ENCODE results near the gene BCAP31. TPM values are rescaled to one million over a fixed set of nuclear protein-coding genes. Genes with fewer than 3 reads are reported as not detected.
"Not testable (repeated sequence)": the region's sequence is repeated elsewhere in the genome, so short reads cannot be mapped to it uniquely, and the experiment has no call there.

BCAP31 gene
- total and polyA plus RNA-seq, 2 donors (not counting 1 experiment from before 2014, with no cell fraction given), result 59.5 to 117 TPM

GRCh38 chrX:153685156-153685536 lies 39.0 kb downstream of the BCAP31 start:
- H3K9me3 Mint-ChIP-seq (ENCODE audit: insufficient read depth), result no peaks in the 10 kb centered on the region
- 73% methylated on average over 17 of the region's 21 CpGs for WGBS (ENCODE audit: insufficient coverage)
- intact Hi-C loops (cut with micrococcal nuclease), result no loop called here
- ATAC-seq (ENCODE audit: low read depth) (no peak), DNase-seq (no peak)
- H4K20me1 ChIP-seq (ENCODE audit: control insufficient read depth, insufficient read depth, low read length, poor library complexity, severe bottlenecking), result no peaks in the 10 kb centered on the region
- peaks cover 2% of the 10 kb centered on the region for H3K27me3 Mint-ChIP-seq
- H3K4me1 ChIP-seq (ENCODE audit: control insufficient read depth in 2 of 2, insufficient read depth in 2 of 2, low read length in 2 of 2), result peaks cover 0 to 4% of the 10 kb centered on the region in 2 donors
- no peak overlapping the region for H3K9ac ChIP-seq (ENCODE audit: low read length)
- H3K4me1 Mint-ChIP-seq, result no peaks in the 10 kb centered on the region
- H3K27me3 ChIP-seq (replicated peaks in 1 of 4; ENCODE audit: control extremely low read depth in 1 of 4, control insufficient read depth in 3 of 4, insufficient read depth in 4 of 4, low read length in 3 of 4), result peaks cover 0 to 10% (median 1%) of the 10 kb centered on the region in 4 experiments
- no peak overlapping the region for H3K4me3 ChIP-seq (ENCODE audit: control extremely low read depth in 1 of 5, extremely low read depth in 1 of 5, insufficient read depth in 1 of 5, low read depth in 2 of 5, low read length in 4 of 5)
- no peak overlapping the region for H3K27ac Mint-ChIP-seq
- TF ChIP-seq EZH2 (IDR thresholded peaks at IDR 0.05; ENCODE audit: borderline replicate concordance, insufficient read depth, low read depth, low read length, poor library complexity, severe bottlenecking), result no peak
- TF ChIP-seq CTCF (IDR thresholded peaks at IDR 0.05), result no peak
- POLR2A ChIA-PET, result interaction anchor here (0.6 kb wide), 1 partner anchor 613 kb away, joined by 3 read pairs; no protein-coding TSS in a partner anchor
- no peak overlapping the region for H3K4me2 ChIP-seq (replicated peaks; ENCODE audit: low read depth, low read length, poor library complexity, severe bottlenecking)
- no peak overlapping the region for H3K27ac ChIP-seq (ENCODE audit: low read length in 2 of 2)
- CTCF ChIA-PET, result interaction anchor here (2.6 kb wide), 1 partner anchor 17 kb away, joined by 6 read pairs; no protein-coding TSS in a partner anchor
- H3K79me2 ChIP-seq (ENCODE audit: control insufficient read depth, insufficient read depth, low read length), result no peaks in the 10 kb centered on the region
- H2AFZ ChIP-seq (ENCODE audit: insufficient read depth, low read depth, low read length, poor library complexity, severe bottlenecking), result no peak overlapping the region
- no peak overlapping the region for H3K4me3 Mint-ChIP-seq
- H3K36me3 ChIP-seq (replicated peaks in 1 of 2; ENCODE audit: control extremely low read depth in 1 of 2, control insufficient read depth in 1 of 2, extremely low read depth in 1 of 2, insufficient read depth in 2 of 2, low read length in 1 of 2), result no peaks in the 10 kb centered on the region
- H3K9me3 ChIP-seq (ENCODE audit: control extremely low read depth in 1 of 3, control insufficient read depth in 2 of 3, insufficient read depth in 1 of 3, low read length in 2 of 3), result no peaks in the 10 kb centered on the region

GRCh38 chrX:153684467-153685155 lies 39.6 kb downstream of the BCAP31 start:
- ATAC-seq (ENCODE audit: low read depth) (no peak), DNase-seq (no peak)
- Histone ChIP-seq H4K20me1 (ENCODE audit: control insufficient read depth, insufficient read depth, low read length, poor library complexity, severe bottlenecking) (no peaks in the 10 kb centered on the region), H3K27ac (ENCODE audit: low read length in 2 of 2) (no peak overlapping the region), H3K9ac (ENCODE audit: low read length) (no peak overlapping the region), H3K79me2 (ENCODE audit: control insufficient read depth, insufficient read depth, low read length) (no peaks in the 10 kb centered on the region), H2AFZ (ENCODE audit: insufficient read depth, low read depth, low read length, poor library complexity, severe bottlenecking) (no peak overlapping the region), H3K36me3 (replicated peaks in 1 of 2; ENCODE audit: control extremely low read depth in 1 of 2, control insufficient read depth in 1 of 2, extremely low read depth in 1 of 2, insufficient read depth in 2 of 2, low read length in 1 of 2) (no peaks in the 10 kb centered on the region), H3K27me3 (replicated peaks in 1 of 4; ENCODE audit: control extremely low read depth in 1 of 4, control insufficient read depth in 3 of 4, insufficient read depth in 4 of 4, low read length in 3 of 4) (peaks cover 0 to 5% (median 1%) of the 10 kb centered on the region in 4 experiments), H3K9me3 (ENCODE audit: control extremely low read depth in 1 of 3, control insufficient read depth in 2 of 3, insufficient read depth in 1 of 3, low read length in 2 of 3) (no peaks in the 10 kb centered on the region), H3K4me1 (ENCODE audit: control insufficient read depth in 2 of 2, insufficient read depth in 2 of 2, low read length in 2 of 2) (peaks cover 0 to 4% of the 10 kb centered on the region in 2 donors), H3K4me2 (replicated peaks; ENCODE audit: low read depth, low read length, poor library complexity, severe bottlenecking) (no peak overlapping the region), H3K4me3 (ENCODE audit: control extremely low read depth in 1 of 5, extremely low read depth in 1 of 5, insufficient read depth in 1 of 5, low read depth in 2 of 5, low read length in 4 of 5) (no peak overlapping the region)
- no peak overlapping the region for H3K4me3 Mint-ChIP-seq
- H3K27me3 Mint-ChIP-seq, result peaks cover 6% of the 10 kb centered on the region
- no peaks in the 10 kb centered on the region for H3K9me3 Mint-ChIP-seq (ENCODE audit: insufficient read depth)
- H3K27ac Mint-ChIP-seq, result no peak overlapping the region
- no peaks in the 10 kb centered on the region for H3K4me1 Mint-ChIP-seq
- ChIA-PET POLR2A (interaction anchor here (0.5 to 0.6 kb wide), 2 partner anchors 216 to 613 kb away, joined by 3 to 4 read pairs; no protein-coding TSS in a partner anchor), CTCF (interaction anchor here (0.5 to 2.6 kb wide), 2 partner anchors 9 to 17 kb away, joined by 5 to 6 read pairs; no protein-coding TSS in a partner anchor)
- TF ChIP-seq EZH2 (IDR thresholded peaks at IDR 0.05; ENCODE audit: borderline replicate concordance, insufficient read depth, low read depth, low read length, poor library complexity, severe bottlenecking) (no peak), CTCF (IDR thresholded peaks at IDR 0.05) (no peak)
- 100% methylated on average over 2 of the region's 21 CpGs for WGBS (ENCODE audit: insufficient coverage)
- intact Hi-C loops (cut with micrococcal nuclease), result no loop called here

GRCh38 chrX:153683486-153683885 lies 40.7 kb downstream of the BCAP31 start:
- POLR2A ChIA-PET; H3K27me3 ChIP-seq (replicated peaks in 1 of 4; ENCODE audit: control extremely low read depth in 1 of 4, control insufficient read depth in 3 of 4, insufficient read depth in 4 of 4, low read length in 3 of 4); H3K4me1 Mint-ChIP-seq; H3K9me3 Mint-ChIP-seq (ENCODE audit: insufficient read depth); H3K27ac ChIP-seq (ENCODE audit: low read length in 2 of 2); DNase-seq; H3K4me2 ChIP-seq (replicated peaks; ENCODE audit: low read depth, low read length, poor library complexity, severe bottlenecking); H3K9ac ChIP-seq (ENCODE audit: low read length); H3K79me2 ChIP-seq (ENCODE audit: control insufficient read depth, insufficient read depth, low read length); ATAC-seq (ENCODE audit: low read depth); intact Hi-C loops (cut with micrococcal nuclease); H4K20me1 ChIP-seq (ENCODE audit: control insufficient read depth, insufficient read depth, low read length, poor library complexity, severe bottlenecking); H3K4me1 ChIP-seq (ENCODE audit: control insufficient read depth in 2 of 2, insufficient read depth in 2 of 2, low read length in 2 of 2); CTCF ChIA-PET; H3K36me3 ChIP-seq (replicated peaks in 1 of 2; ENCODE audit: control extremely low read depth in 1 of 2, control insufficient read depth in 1 of 2, extremely low read depth in 1 of 2, insufficient read depth in 2 of 2, low read length in 1 of 2); H3K27ac Mint-ChIP-seq; H3K27me3 Mint-ChIP-seq; H3K9me3 ChIP-seq (ENCODE audit: control extremely low read depth in 1 of 3, control insufficient read depth in 2 of 3, insufficient read depth in 1 of 3, low read length in 2 of 3); H3K4me3 ChIP-seq (ENCODE audit: control extremely low read depth in 1 of 5, extremely low read depth in 1 of 5, insufficient read depth in 1 of 5, low read depth in 2 of 5, low read length in 4 of 5); H2AFZ ChIP-seq (ENCODE audit: insufficient read depth, low read depth, low read length, poor library complexity, severe bottlenecking); H3K4me3 Mint-ChIP-seq: not testable (repeated sequence)
- 100% methylated on average over 1 of the region's 8 CpGs for WGBS (ENCODE audit: insufficient coverage)
